Liver (tissue), 3 donors: ENCODE data around the gene RO60.

Experiments
- EGR1 ChIP-seq, 2 donors: IDR thresholded peaks; 2 replicates each; pipeline ENCODE4 v1.6.1; 2016 to 2018; ENCODE audit warnings: antibody characterized with exemption in 2 of 2, low read depth in 2 of 2
- GABPA ChIP-seq, 2 donors: IDR thresholded peaks in 1 of 2; conservative IDR thresholded peaks in 1 of 2; 2 replicates each; pipeline ENCODE4 v1.6.1; 2016; ENCODE audit warnings: antibody characterized with exemption in 2 of 2, mild to moderate bottlenecking in 1 of 2, moderate library complexity in 1 of 2
- JUND ChIP-seq, 2 donors: IDR thresholded peaks; 2 replicates each; pipeline ENCODE4 v1.6.1; 2016; ENCODE audit warnings: antibody characterized with exemption in 2 of 2
- NR2F2 ChIP-seq: IDR thresholded peaks from 2 replicates; pipeline ENCODE4 v1.6.1; 2016; ENCODE audit warnings: antibody characterized with exemption
- RAD21 ChIP-seq, 2 donors: IDR thresholded peaks; 2 replicates each; pipeline ENCODE4 v1.6.1; 2016; ENCODE audit warnings: antibody characterized with exemption in 2 of 2, mild to moderate bottlenecking in 2 of 2
- RXRA ChIP-seq, 2 donors: IDR thresholded peaks; 2 replicates each; pipeline ENCODE4 v1.6.1; 2017 to 2018; ENCODE audit warnings: antibody characterized with exemption in 2 of 2, mild to moderate bottlenecking in 1 of 2
- TAF1 ChIP-seq: conservative IDR thresholded peaks from 2 replicates; pipeline ENCODE4 v1.6.1; 2016; ENCODE audit warnings: antibody characterized with exemption, mild to moderate bottlenecking
- TF ChIP-seq, protein P1 (sequence below): fragments of 150-350 bp; IDR thresholded peaks from 2 replicates; pipeline ENCODE4 v1.5.1; 2017; ENCODE audit warnings: improper control_type of control experiment, low read depth, low read length; ENCODE audit not compliant: missing input control
- TF ChIP-seq, protein P2 (sequence below): IDR thresholded peaks from 2 replicates; pipeline ENCODE4 v1.6.1; 2016; ENCODE audit warnings: antibody characterized with exemption, mild to moderate bottlenecking
- TF ChIP-seq, protein P3 (sequence below): IDR thresholded peaks from 2 replicates; pipeline ENCODE4 v1.6.1; 2016; ENCODE audit warnings: antibody characterized with exemption
- TF ChIP-seq, protein P4 (sequence below): IDR thresholded peaks from 2 replicates; pipeline ENCODE4 v1.6.1; 2016; ENCODE audit warnings: antibody characterized with exemption
- TF ChIP-seq, protein P5 (sequence below): IDR thresholded peaks from 2 replicates; pipeline ENCODE4 v1.6.1; 2016; ENCODE audit warnings: antibody characterized with exemption
- donor health status: healthy.
- donor health status: healthy.

DNA sequence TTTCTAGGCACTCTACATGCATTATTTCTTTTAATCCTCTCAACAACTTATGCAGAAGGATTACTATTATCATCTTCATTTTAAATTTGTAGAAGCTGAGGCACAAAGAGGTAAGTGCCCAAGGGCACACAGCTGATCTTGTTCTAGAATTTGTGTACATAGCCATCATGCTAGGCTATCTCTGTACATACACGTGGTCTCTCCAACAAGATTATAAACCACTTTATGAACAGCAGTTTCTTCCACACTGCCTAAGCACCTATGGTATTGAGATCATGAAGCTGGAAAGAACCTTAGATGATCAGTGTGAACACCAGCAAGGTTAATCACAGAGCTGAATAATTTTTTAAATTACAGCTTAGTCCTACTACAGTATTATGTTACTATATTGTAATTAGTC is 29.1 kb upstream of the RO60 start:
- TF ChIP-seq, protein P1, sequence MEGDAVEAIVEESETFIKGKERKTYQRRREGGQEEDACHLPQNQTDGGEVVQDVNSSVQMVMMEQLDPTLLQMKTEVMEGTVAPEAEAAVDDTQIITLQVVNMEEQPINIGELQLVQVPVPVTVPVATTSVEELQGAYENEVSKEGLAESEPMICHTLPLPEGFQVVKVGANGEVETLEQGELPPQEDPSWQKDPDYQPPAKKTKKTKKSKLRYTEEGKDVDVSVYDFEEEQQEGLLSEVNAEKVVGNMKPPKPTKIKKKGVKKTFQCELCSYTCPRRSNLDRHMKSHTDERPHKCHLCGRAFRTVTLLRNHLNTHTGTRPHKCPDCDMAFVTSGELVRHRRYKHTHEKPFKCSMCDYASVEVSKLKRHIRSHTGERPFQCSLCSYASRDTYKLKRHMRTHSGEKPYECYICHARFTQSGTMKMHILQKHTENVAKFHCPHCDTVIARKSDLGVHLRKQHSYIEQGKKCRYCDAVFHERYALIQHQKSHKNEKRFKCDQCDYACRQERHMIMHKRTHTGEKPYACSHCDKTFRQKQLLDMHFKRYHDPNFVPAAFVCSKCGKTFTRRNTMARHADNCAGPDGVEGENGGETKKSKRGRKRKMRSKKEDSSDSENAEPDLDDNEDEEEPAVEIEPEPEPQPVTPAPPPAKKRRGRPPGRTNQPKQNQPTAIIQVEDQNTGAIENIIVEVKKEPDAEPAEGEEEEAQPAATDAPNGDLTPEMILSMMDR = no peak
- TF ChIP-seq RAD21 (IDR thresholded peaks at IDR 0.05) (no peak), TAF1 (no peak), GABPA (IDR thresholded peaks at IDR 0.05 in 1 of 2, conservative IDR thresholded peaks at IDR 0.05 in 1 of 2) (no peak), EGR1 (IDR thresholded peaks at IDR 0.05; ENCODE audit: low read depth in 2 of 2) (no peak), JUND (IDR thresholded peaks at IDR 0.05) (no peak), RXRA (IDR thresholded peaks at IDR 0.05) (no peak), NR2F2 (no peak)
- TF ChIP-seq, protein P2, sequence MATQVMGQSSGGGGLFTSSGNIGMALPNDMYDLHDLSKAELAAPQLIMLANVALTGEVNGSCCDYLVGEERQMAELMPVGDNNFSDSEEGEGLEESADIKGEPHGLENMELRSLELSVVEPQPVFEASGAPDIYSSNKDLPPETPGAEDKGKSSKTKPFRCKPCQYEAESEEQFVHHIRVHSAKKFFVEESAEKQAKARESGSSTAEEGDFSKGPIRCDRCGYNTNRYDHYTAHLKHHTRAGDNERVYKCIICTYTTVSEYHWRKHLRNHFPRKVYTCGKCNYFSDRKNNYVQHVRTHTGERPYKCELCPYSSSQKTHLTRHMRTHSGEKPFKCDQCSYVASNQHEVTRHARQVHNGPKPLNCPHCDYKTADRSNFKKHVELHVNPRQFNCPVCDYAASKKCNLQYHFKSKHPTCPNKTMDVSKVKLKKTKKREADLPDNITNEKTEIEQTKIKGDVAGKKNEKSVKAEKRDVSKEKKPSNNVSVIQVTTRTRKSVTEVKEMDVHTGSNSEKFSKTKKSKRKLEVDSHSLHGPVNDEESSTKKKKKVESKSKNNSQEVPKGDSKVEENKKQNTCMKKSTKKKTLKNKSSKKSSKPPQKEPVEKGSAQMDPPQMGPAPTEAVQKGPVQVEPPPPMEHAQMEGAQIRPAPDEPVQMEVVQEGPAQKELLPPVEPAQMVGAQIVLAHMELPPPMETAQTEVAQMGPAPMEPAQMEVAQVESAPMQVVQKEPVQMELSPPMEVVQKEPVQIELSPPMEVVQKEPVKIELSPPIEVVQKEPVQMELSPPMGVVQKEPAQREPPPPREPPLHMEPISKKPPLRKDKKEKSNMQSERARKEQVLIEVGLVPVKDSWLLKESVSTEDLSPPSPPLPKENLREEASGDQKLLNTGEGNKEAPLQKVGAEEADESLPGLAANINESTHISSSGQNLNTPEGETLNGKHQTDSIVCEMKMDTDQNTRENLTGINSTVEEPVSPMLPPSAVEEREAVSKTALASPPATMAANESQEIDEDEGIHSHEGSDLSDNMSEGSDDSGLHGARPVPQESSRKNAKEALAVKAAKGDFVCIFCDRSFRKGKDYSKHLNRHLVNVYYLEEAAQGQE = no peak
- TF ChIP-seq, protein P3, sequence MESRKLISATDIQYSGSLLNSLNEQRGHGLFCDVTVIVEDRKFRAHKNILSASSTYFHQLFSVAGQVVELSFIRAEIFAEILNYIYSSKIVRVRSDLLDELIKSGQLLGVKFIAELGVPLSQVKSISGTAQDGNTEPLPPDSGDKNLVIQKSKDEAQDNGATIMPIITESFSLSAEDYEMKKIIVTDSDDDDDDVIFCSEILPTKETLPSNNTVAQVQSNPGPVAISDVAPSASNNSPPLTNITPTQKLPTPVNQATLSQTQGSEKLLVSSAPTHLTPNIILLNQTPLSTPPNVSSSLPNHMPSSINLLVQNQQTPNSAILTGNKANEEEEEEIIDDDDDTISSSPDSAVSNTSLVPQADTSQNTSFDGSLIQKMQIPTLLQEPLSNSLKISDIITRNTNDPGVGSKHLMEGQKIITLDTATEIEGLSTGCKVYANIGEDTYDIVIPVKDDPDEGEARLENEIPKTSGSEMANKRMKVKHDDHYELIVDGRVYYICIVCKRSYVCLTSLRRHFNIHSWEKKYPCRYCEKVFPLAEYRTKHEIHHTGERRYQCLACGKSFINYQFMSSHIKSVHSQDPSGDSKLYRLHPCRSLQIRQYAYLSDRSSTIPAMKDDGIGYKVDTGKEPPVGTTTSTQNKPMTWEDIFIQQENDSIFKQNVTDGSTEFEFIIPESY = no peak
- TF ChIP-seq, protein P4, sequence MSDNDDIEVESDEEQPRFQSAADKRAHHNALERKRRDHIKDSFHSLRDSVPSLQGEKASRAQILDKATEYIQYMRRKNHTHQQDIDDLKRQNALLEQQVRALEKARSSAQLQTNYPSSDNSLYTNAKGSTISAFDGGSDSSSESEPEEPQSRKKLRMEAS = no peak
- TF ChIP-seq, protein P5, sequence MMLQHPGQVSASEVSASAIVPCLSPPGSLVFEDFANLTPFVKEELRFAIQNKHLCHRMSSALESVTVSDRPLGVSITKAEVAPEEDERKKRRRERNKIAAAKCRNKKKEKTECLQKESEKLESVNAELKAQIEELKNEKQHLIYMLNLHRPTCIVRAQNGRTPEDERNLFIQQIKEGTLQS = no peak
